GM19324 (cell line): ENCODE results near the gene PAK3.

Experiments
- ATAC-seq: cut with Tn5 transposase; IDR thresholded peaks from one replicate; pipeline ENCODE4 v1.9.1; 2021; ENCODE audit warnings: mild to moderate bottlenecking, moderate library complexity; ENCODE audit not compliant: unreplicated experiment, low FRiP score

PAK3 gene

DNA sequence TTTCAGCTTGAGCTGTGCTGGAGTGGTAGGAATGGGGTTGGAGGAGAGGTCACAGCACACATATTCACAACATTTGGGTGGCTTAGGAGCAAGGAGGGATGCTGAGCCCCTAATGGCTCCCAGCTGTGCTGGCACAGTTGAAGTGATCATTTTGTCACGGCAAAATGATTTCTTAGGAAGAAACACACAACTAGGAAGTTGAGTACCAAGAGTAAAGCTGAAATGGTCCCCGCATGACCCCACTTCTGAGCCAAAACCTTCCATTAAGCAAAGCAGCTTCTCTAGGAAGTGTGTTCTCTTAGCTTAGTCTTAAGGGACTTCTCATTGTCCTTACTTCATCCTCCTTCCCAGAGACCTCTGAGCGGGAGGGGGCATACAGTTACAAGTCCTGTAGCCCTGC is 161.7 kb downstream of the PAK3 start:
- no peak for ATAC-seq

DNA sequence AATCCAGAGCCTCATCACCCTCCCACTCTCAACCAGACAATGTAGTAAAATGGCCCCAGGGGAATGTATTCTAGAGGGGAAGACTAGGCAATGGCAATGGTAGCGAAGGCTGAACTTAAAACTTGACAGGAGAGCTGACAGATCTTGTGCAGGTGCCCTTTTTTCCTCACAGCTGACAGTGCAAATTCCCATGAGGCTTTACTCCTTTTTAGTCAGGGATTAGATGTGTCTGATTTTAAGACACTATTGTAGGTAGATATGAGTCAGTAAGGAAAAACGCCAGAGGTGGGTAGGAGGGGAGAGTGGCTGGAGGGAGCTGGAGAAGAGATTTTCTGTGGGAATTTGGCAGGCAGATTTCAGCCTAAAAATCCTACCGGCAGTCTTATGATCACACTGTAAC is 163.6 kb downstream of the PAK3 start:
- no peak for ATAC-seq

DNA sequence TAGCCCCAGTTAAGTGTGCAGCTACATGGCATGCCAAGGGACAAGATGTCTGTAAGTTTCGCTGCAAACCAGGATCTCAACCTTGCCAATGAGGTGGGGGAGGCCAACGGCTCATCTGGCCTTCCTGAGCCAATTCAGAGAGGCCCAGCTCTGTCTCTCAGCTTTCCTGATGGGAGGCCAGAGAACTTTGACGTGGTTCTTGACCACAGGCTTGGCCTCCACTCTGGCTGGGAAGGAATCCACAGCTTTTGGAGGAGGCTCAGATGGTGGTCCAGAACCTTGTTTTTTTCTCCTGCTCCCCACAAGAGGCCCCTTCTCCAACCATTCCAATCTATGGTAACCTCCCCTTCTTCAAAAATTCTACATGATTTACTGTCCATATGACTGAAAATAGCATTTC is 164.5 kb downstream of the PAK3 start:
- no peak for ATAC-seq

DNA sequence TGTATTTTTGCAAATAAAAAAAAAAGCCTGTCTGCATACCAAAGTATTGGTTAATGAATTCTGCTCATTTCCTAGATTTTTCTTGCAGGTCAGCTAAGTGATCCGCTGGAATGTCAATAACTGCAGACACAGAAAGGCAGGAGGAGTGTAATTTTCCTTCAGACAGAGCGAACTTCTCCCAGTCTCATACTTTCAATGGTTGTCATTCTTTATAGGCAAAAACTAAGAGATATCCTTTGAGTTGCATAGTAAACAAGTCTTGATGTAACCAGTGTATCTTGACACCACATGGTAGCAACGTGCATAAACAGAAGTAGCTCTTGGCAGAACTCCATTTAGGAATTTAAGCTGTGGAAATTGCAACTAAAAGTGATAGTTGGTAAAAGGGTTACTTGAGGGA is 166.1 kb downstream of the PAK3 start:
- no peak for ATAC-seq

DNA sequence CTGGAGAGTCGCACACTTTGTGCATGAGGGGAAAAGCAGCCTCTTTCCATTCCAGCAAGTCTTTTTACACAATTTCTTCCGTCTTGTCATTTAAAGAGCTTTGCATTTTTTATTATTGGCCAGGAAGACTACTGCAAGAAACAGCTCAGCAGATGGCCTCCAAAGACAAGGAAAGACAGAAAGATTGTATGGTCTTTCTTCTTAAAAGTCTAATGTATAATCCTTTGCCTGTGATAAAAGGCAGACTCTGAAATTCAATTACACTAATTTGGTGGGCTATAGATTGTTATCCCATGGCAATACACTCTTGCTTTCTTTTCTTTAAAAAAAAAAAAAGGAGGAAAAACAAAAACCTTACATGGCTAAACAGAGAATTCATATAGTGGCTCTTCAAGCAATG is 168.4 kb downstream of the PAK3 start:
- ATAC-seq = no peak

DNA sequence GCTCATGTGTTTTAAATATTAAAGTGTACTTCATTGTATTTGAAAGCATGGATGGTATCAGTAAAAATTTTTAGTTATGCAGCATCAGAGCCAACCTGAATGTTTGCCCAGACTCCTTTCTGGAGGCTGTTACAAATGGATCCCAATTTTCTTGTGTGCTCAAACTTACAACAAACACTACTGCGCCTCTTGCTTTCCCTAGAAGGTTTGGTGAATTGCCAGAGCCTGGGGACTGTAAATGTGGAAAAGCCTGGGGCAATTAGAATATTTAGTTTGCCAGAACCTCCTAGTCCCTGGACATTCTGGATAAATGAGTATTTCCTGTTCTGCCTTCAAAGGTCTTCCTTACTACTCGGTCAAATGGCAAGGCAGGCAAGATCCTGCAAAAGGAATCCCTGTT is 169.5 kb downstream of the PAK3 start:
- ATAC-seq = no peak

DNA sequence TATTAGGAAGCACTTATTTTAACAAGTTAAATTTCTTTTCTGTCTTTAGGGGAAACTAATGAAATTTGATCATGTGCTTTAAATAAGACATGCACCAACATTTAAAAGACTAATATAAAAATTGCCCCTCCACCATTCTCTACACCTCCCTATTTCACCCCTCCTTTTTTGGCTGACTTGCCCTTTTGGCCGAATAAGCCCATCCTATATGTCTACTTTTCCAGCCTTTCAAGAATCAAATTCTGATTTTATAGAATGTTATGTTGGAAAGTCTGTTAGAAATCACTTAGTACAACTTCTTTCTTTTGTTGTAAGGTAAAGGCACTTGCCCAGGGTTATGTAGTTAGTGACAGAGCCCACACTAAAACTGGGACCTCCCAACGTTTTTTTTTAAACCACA is 172.5 kb downstream of the PAK3 start:
- ATAC-seq = no peak

DNA sequence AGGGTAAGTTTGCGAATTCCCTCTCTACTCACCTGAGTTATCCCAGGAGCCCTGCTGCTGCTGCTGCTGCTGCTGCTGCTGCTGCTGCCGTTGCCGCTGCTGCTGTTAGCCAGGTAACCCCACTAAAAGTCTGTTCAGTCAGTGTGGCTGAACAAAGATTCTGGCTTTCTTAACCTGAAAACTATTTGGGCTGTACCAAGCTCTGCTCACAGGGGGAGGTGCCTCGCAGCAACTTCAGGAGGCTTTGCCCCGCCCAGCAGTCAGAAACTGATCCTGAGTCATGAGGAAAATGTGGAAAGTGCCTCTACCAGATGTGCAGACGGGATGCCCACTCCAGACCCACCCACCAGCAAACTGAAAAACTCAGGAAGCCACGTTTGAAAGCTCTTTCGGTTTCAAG is 174.3 kb downstream of the PAK3 start, which contains the start of gene CAPN6:
Gene CAPN6, minus strand, starts transcription at position 145 of the 400 bp plus-strand sequence. CDS start 6,547 bp downstream, outside the sequence.
- ATAC-seq = no peak
